ENCODE data around the gene ZNF407.

ZNF407 gene

DNA sequence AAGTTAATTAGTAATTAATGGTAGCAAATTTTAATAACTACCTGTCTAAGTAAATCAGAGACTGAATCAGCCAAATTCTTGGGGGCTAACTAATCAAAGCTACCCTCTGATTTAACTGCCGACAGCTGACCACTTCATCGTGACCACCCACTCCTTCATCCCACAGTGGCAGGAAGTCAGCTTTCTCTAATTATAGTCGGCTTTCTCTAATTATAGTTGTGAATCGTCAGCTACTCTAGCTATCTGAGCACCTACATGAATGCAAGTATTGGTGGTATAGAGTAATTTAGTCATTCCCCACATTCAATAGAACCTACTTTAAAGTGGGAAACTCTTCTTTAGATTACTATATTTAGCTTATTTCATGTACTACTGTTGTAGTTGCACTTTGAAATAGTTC lies 425.8 kb downstream of the ZNF407 start:
- Histone ChIP-seq H3K4me3 (ENCODE audit: insufficient read length, low read depth) (no peak overlapping the region), H3K4me1 (ENCODE audit: insufficient read depth, insufficient read length) (no peaks in the 10 kb centered on the region), H3K9me3 (ENCODE audit: insufficient read depth, low read length) (0 out of 2 replicates have a peak, but pooled peaks cover 5% of the 10 kb centered on the region), H3K36me3 (ENCODE audit: insufficient read depth, insufficient read length, low read length) (no peaks in the 10 kb centered on the region), H3K9ac (ENCODE audit: insufficient read length, low read depth) (no peak overlapping the region), H3K27me3 (ENCODE audit: insufficient read depth, insufficient read length) (no peaks in the 10 kb centered on the region)
- no peak for TF ChIP-seq YY1 (IDR thresholded peaks at IDR 0.05; ENCODE audit: insufficient read depth, insufficient read length)
- no peak for TF ChIP-seq SUZ12 (IDR thresholded peaks at IDR 0.05; ENCODE audit: extremely low read depth, insufficient read depth, insufficient read length)
- no peak for TF ChIP-seq ZNF274 (IDR thresholded peaks at IDR 0.05; ENCODE audit: low read depth, low read length)
- no peak for DNase-seq (ENCODE audit: low read depth, low spot score)

DNA sequence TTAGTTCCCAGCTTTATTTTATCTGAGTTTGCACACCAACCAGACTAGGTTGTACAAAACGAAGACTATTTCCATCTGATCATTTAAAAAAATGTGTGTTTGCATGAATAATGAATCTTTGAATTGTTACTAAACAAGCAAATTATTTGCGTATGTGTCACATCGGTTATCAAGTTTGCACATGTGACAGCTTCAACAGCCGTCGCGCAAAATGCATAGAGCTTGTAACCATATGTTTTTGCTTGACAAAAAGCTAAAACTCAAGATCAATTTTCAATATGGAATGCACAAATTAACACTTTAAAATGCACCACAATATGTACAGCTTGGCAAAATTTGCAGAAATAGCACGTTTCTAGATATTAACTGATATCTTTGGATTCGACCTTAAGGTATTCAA lies 427.2 kb downstream of the ZNF407 start:
- no peak overlapping the region for H3K9ac ChIP-seq (ENCODE audit: insufficient read length, low read depth)
- no peak overlapping the region for H3K4me3 ChIP-seq (ENCODE audit: insufficient read length, low read depth)
- H3K36me3 ChIP-seq (ENCODE audit: insufficient read depth, insufficient read length, low read length), result no peaks in the 10 kb centered on the region
- no peaks in the 10 kb centered on the region for H3K4me1 ChIP-seq (ENCODE audit: insufficient read depth, insufficient read length)
- TF ChIP-seq YY1 (IDR thresholded peaks at IDR 0.05; ENCODE audit: insufficient read depth, insufficient read length), result no peak
- TF ChIP-seq SUZ12 (IDR thresholded peaks at IDR 0.05; ENCODE audit: extremely low read depth, insufficient read depth, insufficient read length), result no peak
- TF ChIP-seq ZNF274 (IDR thresholded peaks at IDR 0.05; ENCODE audit: low read depth, low read length), result no peak
- H3K9me3 ChIP-seq (ENCODE audit: insufficient read depth, low read length), result 0 out of 2 replicates have a peak, but pooled peaks cover 5% of the 10 kb centered on the region
- no peak for DNase-seq (ENCODE audit: low read depth, low spot score)
- H3K27me3 ChIP-seq (ENCODE audit: insufficient read depth, insufficient read length), result no peaks in the 10 kb centered on the region

DNA sequence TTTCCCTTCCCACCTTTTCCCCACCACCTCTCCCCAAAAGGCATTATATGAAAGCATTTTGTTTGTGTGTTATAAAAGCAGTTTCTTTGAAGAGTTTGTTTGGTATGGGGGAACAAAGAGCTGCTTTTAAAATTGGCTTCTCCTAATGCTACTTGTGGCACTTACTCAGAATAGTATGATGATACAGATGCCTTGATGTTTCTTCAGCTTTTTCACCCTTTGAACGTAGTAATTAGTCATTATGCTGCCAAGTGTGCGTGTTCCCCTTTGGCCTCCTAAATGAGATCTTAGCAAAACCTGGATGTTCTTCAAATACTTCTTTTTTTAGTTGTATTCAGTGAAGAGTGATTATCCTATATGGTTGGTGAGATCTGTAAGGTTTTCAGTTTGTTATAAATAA lies 427.9 kb downstream of the ZNF407 start:
- 0 out of 2 replicates have a peak, but pooled peaks cover 5% of the 10 kb centered on the region for H3K9me3 ChIP-seq (ENCODE audit: insufficient read depth, low read length)
- TF ChIP-seq ZNF274 (IDR thresholded peaks at IDR 0.05; ENCODE audit: low read depth, low read length) (no peak), SUZ12 (IDR thresholded peaks at IDR 0.05; ENCODE audit: extremely low read depth, insufficient read depth, insufficient read length) (no peak), YY1 (IDR thresholded peaks at IDR 0.05; ENCODE audit: insufficient read depth, insufficient read length) (no peak)
- H3K36me3 ChIP-seq (ENCODE audit: insufficient read depth, insufficient read length, low read length), result no peaks in the 10 kb centered on the region
- H3K9ac ChIP-seq (ENCODE audit: insufficient read length, low read depth), result no peak overlapping the region
- DNase-seq (ENCODE audit: low read depth, low spot score), result no peak
- no peak overlapping the region for H3K4me3 ChIP-seq (ENCODE audit: insufficient read length, low read depth)
- no peaks in the 10 kb centered on the region for H3K27me3 ChIP-seq (ENCODE audit: insufficient read depth, insufficient read length)
- H3K4me1 ChIP-seq (ENCODE audit: insufficient read depth, insufficient read length), result no peaks in the 10 kb centered on the region

DNA sequence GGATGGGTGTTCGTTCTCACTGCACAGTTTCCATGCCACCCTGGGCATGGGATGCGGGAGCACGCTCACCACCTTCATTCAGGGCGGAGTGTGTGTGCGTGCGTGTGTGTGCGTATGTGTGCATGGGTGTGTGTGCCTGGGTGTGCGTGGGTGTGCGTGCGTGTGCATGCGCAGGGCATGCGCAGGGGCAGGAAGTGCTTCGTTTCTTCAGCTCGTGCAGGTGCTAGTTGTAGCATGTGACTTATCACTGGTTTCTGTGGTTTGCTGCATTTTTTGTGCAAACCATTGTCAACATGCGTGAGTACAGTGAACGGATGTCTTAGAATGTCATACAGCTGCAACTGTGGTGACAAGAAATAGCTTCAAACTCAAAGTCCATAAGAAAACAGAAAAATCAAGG lies 431.8 kb downstream of the ZNF407 start:
- Histone ChIP-seq H3K36me3 (ENCODE audit: insufficient read depth, insufficient read length, low read length) (no peaks in the 10 kb centered on the region), H3K27me3 (ENCODE audit: insufficient read depth, insufficient read length) (no peaks in the 10 kb centered on the region), H3K9me3 (ENCODE audit: insufficient read depth, low read length) (0 out of 2 replicates have a peak, but pooled peaks cover 5% of the 10 kb centered on the region), H3K4me1 (ENCODE audit: insufficient read depth, insufficient read length) (no peaks in the 10 kb centered on the region), H3K4me3 (ENCODE audit: insufficient read length, low read depth) (no peak overlapping the region), H3K9ac (ENCODE audit: insufficient read length, low read depth) (no peak overlapping the region)
- TF ChIP-seq ZNF274 (IDR thresholded peaks at IDR 0.05; ENCODE audit: low read depth, low read length) (no peak), SUZ12 (IDR thresholded peaks at IDR 0.05; ENCODE audit: extremely low read depth, insufficient read depth, insufficient read length) (no peak), YY1 (IDR thresholded peaks at IDR 0.05; ENCODE audit: insufficient read depth, insufficient read length) (no peak)
- DNase-seq (ENCODE audit: low read depth, low spot score), result no peak

DNA sequence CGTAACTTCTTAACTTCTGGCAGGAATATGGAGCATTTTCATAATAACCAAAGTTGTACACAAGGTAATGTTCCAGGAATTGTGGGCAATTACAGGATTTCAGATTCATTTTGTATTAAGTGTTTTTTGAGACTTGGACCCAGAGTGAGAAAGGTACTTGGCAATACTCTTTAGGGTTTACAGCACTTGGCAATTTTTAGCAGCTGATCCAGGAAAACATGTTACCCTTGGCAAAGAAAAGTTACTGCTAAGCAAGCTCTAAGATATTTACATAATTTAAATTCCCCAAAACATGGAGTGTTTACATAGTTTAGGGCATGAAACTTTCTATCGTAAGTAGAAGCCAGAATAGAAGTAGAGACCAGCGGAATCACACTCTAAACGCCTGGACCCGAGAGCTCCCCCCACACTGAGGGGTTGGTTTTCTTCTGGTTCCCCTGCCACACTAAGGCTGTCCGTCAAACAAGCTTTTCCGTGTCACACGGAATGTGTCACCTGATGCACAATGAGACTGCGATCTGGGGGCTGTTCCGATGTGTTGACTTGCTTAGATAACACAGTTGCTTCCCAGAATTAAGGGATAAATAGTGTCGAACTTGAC lies 434.1 kb downstream of the ZNF407 start:
- no peak for DNase-seq (ENCODE audit: low read depth, low spot score)
- no peaks in the 10 kb centered on the region for H3K4me1 ChIP-seq (ENCODE audit: insufficient read depth, insufficient read length)

DNA sequence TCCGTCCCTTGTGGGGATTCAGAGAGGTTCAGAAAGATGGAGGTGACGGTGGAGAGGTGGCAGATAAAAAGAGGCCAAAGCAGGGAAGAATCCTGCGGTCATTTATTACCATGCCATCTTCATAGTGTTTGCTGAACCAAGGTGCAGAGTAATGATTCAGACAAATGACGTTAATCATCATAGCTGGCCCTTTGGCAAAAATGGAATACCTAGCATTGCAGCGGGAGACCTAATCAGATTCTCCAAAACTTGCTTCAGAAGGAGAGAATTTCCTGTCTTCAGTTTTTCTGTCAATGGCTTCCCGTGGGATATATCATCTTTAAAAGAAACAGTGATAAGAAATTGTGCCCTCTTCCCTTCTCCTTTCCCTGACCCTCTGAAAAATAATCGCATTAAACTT lies 435.8 kb downstream of the ZNF407 start:
- H3K4me3 ChIP-seq (ENCODE audit: insufficient read length, low read depth), result no peak overlapping the region
- no peaks in the 10 kb centered on the region for H3K36me3 ChIP-seq (ENCODE audit: insufficient read depth, insufficient read length, low read length)
- no peaks in the 10 kb centered on the region for H3K9me3 ChIP-seq (ENCODE audit: insufficient read depth, low read length)
- no peaks in the 10 kb centered on the region for H3K27me3 ChIP-seq (ENCODE audit: insufficient read depth, insufficient read length)
- DNase-seq (ENCODE audit: low read depth, low spot score), result no peak
- TF ChIP-seq YY1 (IDR thresholded peaks at IDR 0.05; ENCODE audit: insufficient read depth, insufficient read length) (no peak), ZNF274 (IDR thresholded peaks at IDR 0.05; ENCODE audit: low read depth, low read length) (no peak), SUZ12 (IDR thresholded peaks at IDR 0.05; ENCODE audit: extremely low read depth, insufficient read depth, insufficient read length) (no peak)
- H3K9ac ChIP-seq (ENCODE audit: insufficient read length, low read depth), result no peak overlapping the region
- H3K4me1 ChIP-seq (ENCODE audit: insufficient read depth, insufficient read length), result no peaks in the 10 kb centered on the region

More for the DNA sequence above, 434.1 kb downstream of the ZNF407 start:
- no peaks in the 10 kb centered on the region for H3K27me3 ChIP-seq (ENCODE audit: insufficient read depth, insufficient read length)
- no peak overlapping the region for H3K9ac ChIP-seq (ENCODE audit: insufficient read length, low read depth)
- 0 out of 2 replicates have a peak, but pooled peaks cover 2% of the 10 kb centered on the region for H3K9me3 ChIP-seq (ENCODE audit: insufficient read depth, low read length)
- H3K4me3 ChIP-seq (ENCODE audit: insufficient read length, low read depth), result no peak overlapping the region
- H3K36me3 ChIP-seq (ENCODE audit: insufficient read depth, insufficient read length, low read length), result no peaks in the 10 kb centered on the region
- no peak for TF ChIP-seq YY1 (IDR thresholded peaks at IDR 0.05; ENCODE audit: insufficient read depth, insufficient read length)

DNA sequence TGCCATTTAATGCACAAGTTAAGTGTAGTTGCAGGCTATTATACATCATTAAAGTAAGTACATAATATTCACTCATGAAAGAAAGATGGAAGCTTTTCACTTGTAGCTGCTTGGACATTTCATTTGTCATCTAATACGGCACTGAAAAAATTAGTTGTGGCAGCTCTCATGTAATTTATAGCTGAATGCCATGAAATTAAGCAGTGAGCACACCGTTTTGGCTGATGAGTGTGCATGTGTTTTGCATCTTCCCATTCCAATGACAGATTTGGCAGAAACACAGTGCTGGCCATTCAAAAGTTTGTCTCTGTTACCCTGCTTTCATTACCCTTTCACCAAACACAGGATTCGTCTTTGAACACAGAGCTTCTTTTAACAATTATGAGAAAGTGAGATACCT lies 437.3 kb downstream of the ZNF407 start:
- Histone ChIP-seq H3K36me3 (ENCODE audit: insufficient read depth, insufficient read length, low read length) (no peaks in the 10 kb centered on the region), H3K9me3 (ENCODE audit: insufficient read depth, low read length) (no peaks in the 10 kb centered on the region), H3K4me3 (ENCODE audit: insufficient read length, low read depth) (no peak overlapping the region), H3K9ac (ENCODE audit: insufficient read length, low read depth) (no peak overlapping the region), H3K4me1 (ENCODE audit: insufficient read depth, insufficient read length) (no peaks in the 10 kb centered on the region), H3K27me3 (ENCODE audit: insufficient read depth, insufficient read length) (no peaks in the 10 kb centered on the region)
- no peak for TF ChIP-seq ZNF274 (IDR thresholded peaks at IDR 0.05; ENCODE audit: low read depth, low read length)
- TF ChIP-seq YY1 (IDR thresholded peaks at IDR 0.05; ENCODE audit: insufficient read depth, insufficient read length), result no peak
- DNase-seq (ENCODE audit: low read depth, low spot score), result no peak

All from NT2/D1 (cell line).